ENCODE data around the gene HSPB1. TPM values are rescaled to one million over a fixed set of nuclear protein-coding genes. Genes with fewer than 3 reads are reported as not detected.
A peak's percentile ranks its signal among the peaks of the same experiment; 100 is the strongest.

Gene HSPB1
- total RNA-seq, 1 donor from 2014 or later: 235 TPM

DNA sequence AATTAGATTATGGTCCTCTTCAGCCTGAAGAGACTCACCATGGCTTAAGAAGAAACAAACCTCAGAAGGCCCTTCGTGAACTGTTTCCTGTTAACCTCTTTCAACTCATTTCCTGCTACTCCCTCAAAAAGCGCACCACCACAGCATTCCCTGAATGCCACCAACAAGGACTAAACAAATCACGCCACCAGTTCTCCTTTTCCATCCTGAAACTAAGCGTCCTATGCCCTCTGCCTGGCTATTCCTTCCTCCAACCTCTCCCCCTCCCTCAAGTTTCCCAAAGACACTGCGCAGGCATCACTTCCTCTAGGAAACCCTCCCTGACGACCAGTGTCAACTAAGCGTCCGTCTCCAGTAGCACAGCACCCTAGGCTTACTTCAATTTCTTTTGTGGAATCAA, 44.3 kb downstream of the HSPB1 start:
- Mint-ChIP-seq H3K4me3 (no peak overlapping the region), H3K27me3 (ENCODE audit: low read depth) (no peaks in the 10 kb centered on the region), H3K9me3 (peaks cover 9% of the 10 kb centered on the region), H3K4me1 (peaks cover 5% of the 10 kb centered on the region), H3K27ac (peak overlapping the region; percentile 32), H3K36me3 (peaks cover 59% of the 10 kb centered on the region)
- TF ChIP-seq, protein P1, sequence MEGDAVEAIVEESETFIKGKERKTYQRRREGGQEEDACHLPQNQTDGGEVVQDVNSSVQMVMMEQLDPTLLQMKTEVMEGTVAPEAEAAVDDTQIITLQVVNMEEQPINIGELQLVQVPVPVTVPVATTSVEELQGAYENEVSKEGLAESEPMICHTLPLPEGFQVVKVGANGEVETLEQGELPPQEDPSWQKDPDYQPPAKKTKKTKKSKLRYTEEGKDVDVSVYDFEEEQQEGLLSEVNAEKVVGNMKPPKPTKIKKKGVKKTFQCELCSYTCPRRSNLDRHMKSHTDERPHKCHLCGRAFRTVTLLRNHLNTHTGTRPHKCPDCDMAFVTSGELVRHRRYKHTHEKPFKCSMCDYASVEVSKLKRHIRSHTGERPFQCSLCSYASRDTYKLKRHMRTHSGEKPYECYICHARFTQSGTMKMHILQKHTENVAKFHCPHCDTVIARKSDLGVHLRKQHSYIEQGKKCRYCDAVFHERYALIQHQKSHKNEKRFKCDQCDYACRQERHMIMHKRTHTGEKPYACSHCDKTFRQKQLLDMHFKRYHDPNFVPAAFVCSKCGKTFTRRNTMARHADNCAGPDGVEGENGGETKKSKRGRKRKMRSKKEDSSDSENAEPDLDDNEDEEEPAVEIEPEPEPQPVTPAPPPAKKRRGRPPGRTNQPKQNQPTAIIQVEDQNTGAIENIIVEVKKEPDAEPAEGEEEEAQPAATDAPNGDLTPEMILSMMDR (IDR thresholded peaks at IDR 0.05; ENCODE audit: unreplicated experiment): no peak
- DNase-seq (ENCODE audit: low spot score in 2 of 2, unreplicated experiment in 2 of 2): no peak

DNA sequence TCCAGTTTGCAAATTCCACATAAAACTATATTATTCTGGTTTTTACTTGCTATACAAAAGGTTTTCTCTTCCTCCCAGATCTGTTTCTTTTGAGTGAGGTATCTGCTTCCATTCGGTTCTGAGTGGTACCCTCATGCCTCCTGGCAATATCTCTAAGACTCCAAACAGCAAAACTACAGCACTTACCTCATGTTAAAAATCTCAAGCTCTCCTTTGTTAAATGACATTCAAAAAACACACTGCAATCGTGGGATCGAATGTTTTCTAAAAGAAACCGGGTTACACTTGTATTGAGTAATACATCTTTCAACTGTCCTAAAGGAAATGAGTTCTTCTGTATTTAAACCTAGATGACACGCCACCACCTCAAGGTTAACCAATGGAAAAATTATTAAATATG, 45.2 kb downstream of the HSPB1 start:
- Mint-ChIP-seq H3K27me3 (ENCODE audit: low read depth) (no peaks in the 10 kb centered on the region), H3K4me1 (peaks cover 9% of the 10 kb centered on the region), H3K9me3 (peaks cover 12% of the 10 kb centered on the region), H3K27ac (no peak overlapping the region), H3K36me3 (peaks cover 64% of the 10 kb centered on the region), H3K4me3 (no peak overlapping the region)
- no peak for DNase-seq (ENCODE audit: low spot score in 2 of 2, unreplicated experiment in 2 of 2)
- TF ChIP-seq, protein P1 (IDR thresholded peaks at IDR 0.05; ENCODE audit: unreplicated experiment): no peak

DNA sequence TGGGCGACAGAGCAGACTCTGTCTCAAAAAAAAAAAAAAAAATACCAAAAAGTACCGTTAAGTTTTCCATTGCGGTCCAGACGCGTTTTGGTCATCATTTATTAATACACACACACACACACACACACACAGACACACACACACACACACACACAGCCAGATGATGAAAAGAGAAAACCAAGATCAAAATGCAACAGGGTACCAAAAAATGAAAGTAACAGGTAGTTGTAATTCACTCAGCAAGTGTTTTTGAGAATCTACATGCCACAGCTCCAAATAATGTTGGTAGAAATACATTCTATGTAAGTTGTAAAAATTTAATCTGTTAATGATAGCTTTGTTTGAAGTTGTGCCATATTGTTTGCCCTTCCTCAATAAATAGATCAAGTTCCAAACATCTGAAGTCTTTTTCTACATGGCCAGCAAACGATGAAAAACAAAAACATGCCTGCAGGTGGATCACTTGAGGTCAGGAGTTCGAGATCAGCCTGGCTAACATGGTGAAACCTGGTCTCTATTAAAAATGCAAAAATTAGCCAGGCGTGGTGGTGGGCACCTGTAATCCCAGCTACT, 46.9 kb downstream of the HSPB1 start:
- TF ChIP-seq, protein P1 (IDR thresholded peaks at IDR 0.05; ENCODE audit: unreplicated experiment): no peak
- Mint-ChIP-seq H3K9me3 (peaks cover 12% of the 10 kb centered on the region), H3K27ac (no peak overlapping the region)

DNA sequence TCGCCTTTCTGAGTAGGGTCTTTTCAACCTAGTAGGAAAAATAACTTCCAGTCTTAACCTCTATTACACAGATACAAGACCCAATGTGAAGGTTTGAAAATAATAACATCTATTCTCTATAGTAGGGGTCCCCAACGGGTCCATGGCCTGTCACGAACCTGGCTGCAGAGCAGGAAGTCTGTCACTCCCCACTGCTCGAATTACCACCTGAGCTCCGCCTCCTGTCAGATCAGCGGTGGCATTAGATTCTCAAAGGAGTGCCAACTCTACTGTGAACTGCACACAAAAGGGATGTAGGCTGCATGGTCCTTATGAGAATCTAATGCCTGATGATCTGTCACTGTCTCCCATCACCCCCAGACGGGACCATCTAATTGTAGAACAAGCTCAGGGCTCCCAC, 48.9 kb downstream of the HSPB1 start:
- Mint-ChIP-seq H3K4me3 (no peak overlapping the region), H3K27ac (peak overlapping the region; percentile 20), H3K4me1 (peaks cover 24% of the 10 kb centered on the region), H3K27me3 (ENCODE audit: low read depth) (no peaks in the 10 kb centered on the region), H3K9me3 (peaks cover 16% of the 10 kb centered on the region), H3K36me3 (peaks cover 59% of the 10 kb centered on the region)
- TF ChIP-seq, protein P1 (IDR thresholded peaks at IDR 0.05; ENCODE audit: unreplicated experiment): no peak
- no peak for DNase-seq (ENCODE audit: low spot score in 2 of 2, unreplicated experiment in 2 of 2)

More for the DNA sequence above, 46.9 kb downstream of the HSPB1 start:
- no peak overlapping the region for H3K4me3 Mint-ChIP-seq
- H3K36me3 Mint-ChIP-seq: peaks cover 55% of the 10 kb centered on the region
- peaks cover 10% of the 10 kb centered on the region for H3K4me1 Mint-ChIP-seq
- no peaks in the 10 kb centered on the region for H3K27me3 Mint-ChIP-seq (ENCODE audit: low read depth)
- DNase-seq (ENCODE audit: low spot score in 2 of 2, unreplicated experiment in 2 of 2): no peak

DNA sequence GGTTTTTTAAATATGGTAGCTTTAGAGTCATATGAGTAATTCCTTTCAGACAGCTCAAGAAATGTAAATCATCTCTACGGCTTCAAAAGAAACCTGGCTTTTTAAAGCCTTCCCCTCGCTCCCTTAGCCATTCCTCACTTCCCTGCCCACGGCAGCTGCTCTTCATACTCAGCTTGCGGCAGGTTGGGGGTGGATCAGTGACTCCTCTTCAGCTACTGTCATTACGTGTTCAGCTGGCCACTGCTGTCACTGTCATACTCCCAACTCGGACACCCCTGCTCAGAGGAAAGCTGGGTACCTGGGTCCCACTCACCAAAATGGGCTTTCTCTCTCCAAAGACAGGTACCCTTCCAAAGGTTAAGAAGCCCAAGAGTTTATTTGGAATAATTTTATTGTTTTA, 49.7 kb downstream of the HSPB1 start:
- H3K27ac Mint-ChIP-seq: peak overlapping the region; percentile 33
- peaks cover 16% of the 10 kb centered on the region for H3K9me3 Mint-ChIP-seq
- peaks cover 31% of the 10 kb centered on the region for H3K4me1 Mint-ChIP-seq
- H3K36me3 Mint-ChIP-seq: peaks cover 52% of the 10 kb centered on the region
- no peak overlapping the region for H3K4me3 Mint-ChIP-seq
- DNase-seq (ENCODE audit: low spot score in 2 of 2, unreplicated experiment in 2 of 2): no peak
- TF ChIP-seq, protein P1 (IDR thresholded peaks at IDR 0.05; ENCODE audit: unreplicated experiment): no peak
- no peaks in the 10 kb centered on the region for H3K27me3 Mint-ChIP-seq (ENCODE audit: low read depth)

DNA sequence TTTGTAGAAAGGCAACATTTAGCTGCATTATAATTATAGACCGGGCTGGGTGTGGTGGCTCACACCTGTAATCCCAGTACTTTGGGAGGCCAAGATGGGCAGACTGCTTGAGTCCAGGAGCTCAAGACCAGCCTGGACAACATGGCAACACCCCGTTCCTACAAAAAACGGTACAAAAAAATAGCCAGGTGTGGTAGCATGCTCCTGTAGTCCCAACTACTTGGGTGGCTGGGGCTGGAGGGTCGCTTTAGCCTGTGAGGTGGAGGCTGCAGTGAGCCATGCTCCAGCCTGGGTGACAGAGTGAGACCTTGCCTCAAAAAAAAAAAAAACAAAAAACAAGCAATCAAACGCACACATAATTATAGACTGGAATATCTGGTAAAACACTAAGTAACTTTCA, 51.3 kb downstream of the HSPB1 start:
- TF ChIP-seq, protein P1 (IDR thresholded peaks at IDR 0.05; ENCODE audit: unreplicated experiment): no peak
- H3K4me1 Mint-ChIP-seq: peaks cover 37% of the 10 kb centered on the region
- H3K36me3 Mint-ChIP-seq: peaks cover 47% of the 10 kb centered on the region
- H3K9me3 Mint-ChIP-seq: peaks cover 16% of the 10 kb centered on the region
- no peak overlapping the region for H3K4me3 Mint-ChIP-seq
- H3K27ac Mint-ChIP-seq: no peak overlapping the region
- no peaks in the 10 kb centered on the region for H3K27me3 Mint-ChIP-seq (ENCODE audit: low read depth)
- DNase-seq (ENCODE audit: low spot score in 2 of 2, unreplicated experiment in 2 of 2): no peak

All from mesothelial cell of epicardium (in vitro differentiated cells).